Measurements from ENCODE around the gene LYST. TPM values are rescaled to one million over a fixed set of nuclear protein-coding genes. Genes with fewer than 3 reads are reported as not detected.

The LYST gene
- total RNA-seq, 4 donors from 2014 or later, result 46.8 to 68.4 (median 47.8) TPM

GRCh38 chr1:235885655-235886262 is 19.1 kb upstream of the LYST start:
- no peak overlapping the region for H3K4me3 ChIP-seq (replicated peaks in 1 of 3)
- intact Hi-C loops (cut with DNase I), result no loop called here
- H3K27me3 ChIP-seq, result no peaks in the 10 kb centered on the region
- no peaks in the 10 kb centered on the region for H3K36me3 ChIP-seq
- no peaks in the 10 kb centered on the region for H3K9me3 ChIP-seq
- DNase-seq, result no peak
- peaks cover 10 to 12% of the 10 kb centered on the region in 2 donors for H3K4me1 ChIP-seq
- no peak overlapping the region for H3K27ac ChIP-seq
- TF ChIP-seq POLR2A (IDR thresholded peaks at IDR 0.05), result no peak
- TF ChIP-seq CTCF (IDR thresholded peaks at IDR 0.05), result no peak
- WGBS, 2 donors, result 85 to 86% methylated on average over 3 of the region's 3 CpGs

- Histone ChIP-seq H3K27me3 (no peaks in the 10 kb centered on the region), H3K9me3 (no peaks in the 10 kb centered on the region), H3K36me3 (no peaks in the 10 kb centered on the region), H3K27ac (peak overlapping the region; percentile 37 to 58 (median 43)), H3K4me1 (peaks cover 10 to 12% of the 10 kb centered on the region in 2 donors), H3K4me3 (replicated peaks in 1 of 3) (no peak overlapping the region)
- DNase-seq, result peak; percentile 87 to 95
- intact Hi-C loops (cut with DNase I), result no loop called here
- peak in 1 of 2 donors; percentile 33 for TF ChIP-seq POLR2A (IDR thresholded peaks at IDR 0.05)
- no peak for TF ChIP-seq CTCF (IDR thresholded peaks at IDR 0.05)
- 16 to 30% methylated on average over 12 of the region's 12 CpGs for WGBS, 2 donors
Observed at GRCh38 chr1:235883261-235883927, 16.7 kb upstream of the LYST start.

- Histone ChIP-seq H3K4me1 (peaks cover 10 to 12% of the 10 kb centered on the region in 2 donors), H3K9me3 (no peaks in the 10 kb centered on the region), H3K36me3 (no peaks in the 10 kb centered on the region), H3K27me3 (no peaks in the 10 kb centered on the region), H3K27ac (peak overlapping the region; percentile 37 to 58 (median 43)), H3K4me3 (replicated peaks in 1 of 3) (no peak overlapping the region)
- WGBS, 2 donors, result 48 to 54% methylated on average over 6 of the region's 6 CpGs
- intact Hi-C loops (cut with DNase I), result no loop called here
- TF ChIP-seq CTCF (IDR thresholded peaks at IDR 0.05) (no peak), POLR2A (IDR thresholded peaks at IDR 0.05) (no peak)
- peak in 1 of 2 donors; percentile 12 for DNase-seq
Observed at GRCh38 chr1:235882816-235883215, 16.1 kb upstream of the LYST start.

- Histone ChIP-seq H3K4me3 (replicated peaks in 1 of 3) (no peak overlapping the region), H3K4me1 (peaks cover 10 to 12% of the 10 kb centered on the region in 2 donors), H3K27me3 (no peaks in the 10 kb centered on the region), H3K27ac (peak overlapping the region in 2 of 3 donors; percentile 43 to 58), H3K9me3 (no peaks in the 10 kb centered on the region), H3K36me3 (no peaks in the 10 kb centered on the region)
- TF ChIP-seq CTCF (IDR thresholded peaks at IDR 0.05) (no peak), POLR2A (IDR thresholded peaks at IDR 0.05) (no peak)
- no peak for DNase-seq
- intact Hi-C loops (cut with DNase I), result no loop called here
- 84 to 93% methylated on average over 5 of the region's 5 CpGs for WGBS, 2 donors
Observed at GRCh38 chr1:235881930-235882700, 15.4 kb upstream of the LYST start.
